Measurements from ENCODE around the gene EMP1.

Gene EMP1

GRCh38 chr12:13208533-13209435 is 12.3 kb downstream of the EMP1 start:
- no peak overlapping the region for H3K27ac ChIP-seq

DNA sequence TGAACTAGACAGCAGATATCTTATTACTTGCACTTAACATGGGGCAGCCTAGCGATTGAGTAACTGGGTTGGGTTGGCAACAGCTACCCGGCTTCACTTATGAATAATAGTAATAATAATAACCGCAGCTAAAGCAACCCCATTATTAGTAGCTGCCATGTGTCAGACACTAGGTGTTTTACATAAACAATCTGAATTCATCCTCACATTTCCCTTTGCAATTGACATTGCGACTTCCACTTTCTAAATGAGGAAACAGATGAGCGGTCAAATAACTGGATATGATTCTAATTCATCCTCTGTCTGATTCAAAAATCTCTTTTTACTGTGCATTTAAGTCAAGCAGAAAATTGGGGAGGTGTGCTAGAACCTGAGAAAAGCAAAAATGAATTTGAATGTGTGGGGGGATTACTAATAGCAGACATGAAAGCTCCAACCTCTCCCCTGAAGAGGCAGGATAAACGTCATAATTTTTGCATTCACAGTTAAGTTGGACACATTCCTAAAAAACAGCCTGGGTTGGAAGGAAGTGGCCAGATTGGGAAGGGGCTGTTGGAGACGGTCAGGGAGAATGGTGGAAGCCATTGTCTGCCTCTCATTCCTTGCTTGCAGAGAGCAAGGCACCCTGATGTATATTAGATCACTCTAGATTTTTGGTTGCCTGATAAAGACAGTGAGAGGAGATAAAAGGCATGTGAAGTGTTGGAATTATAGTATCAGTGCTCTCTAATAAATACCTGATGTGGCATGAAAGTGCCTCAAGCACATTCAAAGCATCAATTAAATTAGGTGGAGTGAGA is 13.1 kb downstream of the EMP1 start:
- H3K27ac ChIP-seq = no peak overlapping the region
- TF ChIP-seq CTCF (conservative IDR thresholded peaks at IDR 0.05) = no peak

More at GRCh38 chr12:13208533-13209435, 12.3 kb downstream of the EMP1 start:
- peak; percentile 84 for TF ChIP-seq CTCF (conservative IDR thresholded peaks at IDR 0.05)

DNA sequence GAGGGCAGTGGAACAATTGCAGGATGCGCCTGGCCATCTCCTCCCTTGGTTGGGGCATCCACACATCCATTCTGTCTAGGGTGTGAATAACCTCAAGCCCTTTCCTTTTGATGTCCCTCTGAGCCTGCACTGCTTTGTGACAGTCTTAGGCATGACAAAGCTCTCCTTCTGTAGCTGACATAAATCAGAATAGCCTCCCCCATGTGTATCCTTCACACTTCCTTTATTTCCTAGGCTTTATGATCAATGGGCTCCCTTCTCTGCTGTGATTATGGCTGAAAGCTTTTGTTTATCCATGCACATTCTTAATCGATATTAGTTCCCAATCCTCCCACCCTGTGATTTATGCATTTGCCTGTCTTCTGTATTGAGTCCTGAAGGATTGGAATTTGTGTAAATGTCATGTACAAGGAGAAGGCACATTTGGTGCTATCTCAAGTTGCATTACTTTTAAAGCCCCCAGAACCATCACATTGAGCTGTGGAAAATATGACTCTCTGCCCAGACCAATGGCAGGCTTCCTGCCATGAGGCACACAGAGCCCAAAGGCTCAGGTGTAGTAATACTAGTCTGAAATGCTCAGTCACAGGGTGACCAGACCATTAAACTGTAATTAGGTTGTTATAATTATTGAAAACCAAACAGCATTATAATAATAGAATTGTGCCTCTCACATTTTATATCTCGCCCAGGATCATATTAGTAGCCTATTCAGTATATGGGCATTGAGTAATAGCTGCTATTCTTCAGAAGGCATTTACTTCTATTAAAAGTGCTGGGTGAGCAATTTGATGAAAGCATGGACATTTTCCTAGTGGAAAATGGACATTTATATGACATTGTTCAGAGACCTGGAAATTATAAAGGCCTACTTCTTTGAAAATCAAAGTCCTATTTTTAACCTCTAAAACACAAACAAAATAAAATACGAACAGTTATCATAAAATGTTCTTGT is 14.0 kb downstream of the EMP1 start:
- no peak overlapping the region for H3K27ac ChIP-seq
- no peak for TF ChIP-seq CTCF (conservative IDR thresholded peaks at IDR 0.05)

DNA sequence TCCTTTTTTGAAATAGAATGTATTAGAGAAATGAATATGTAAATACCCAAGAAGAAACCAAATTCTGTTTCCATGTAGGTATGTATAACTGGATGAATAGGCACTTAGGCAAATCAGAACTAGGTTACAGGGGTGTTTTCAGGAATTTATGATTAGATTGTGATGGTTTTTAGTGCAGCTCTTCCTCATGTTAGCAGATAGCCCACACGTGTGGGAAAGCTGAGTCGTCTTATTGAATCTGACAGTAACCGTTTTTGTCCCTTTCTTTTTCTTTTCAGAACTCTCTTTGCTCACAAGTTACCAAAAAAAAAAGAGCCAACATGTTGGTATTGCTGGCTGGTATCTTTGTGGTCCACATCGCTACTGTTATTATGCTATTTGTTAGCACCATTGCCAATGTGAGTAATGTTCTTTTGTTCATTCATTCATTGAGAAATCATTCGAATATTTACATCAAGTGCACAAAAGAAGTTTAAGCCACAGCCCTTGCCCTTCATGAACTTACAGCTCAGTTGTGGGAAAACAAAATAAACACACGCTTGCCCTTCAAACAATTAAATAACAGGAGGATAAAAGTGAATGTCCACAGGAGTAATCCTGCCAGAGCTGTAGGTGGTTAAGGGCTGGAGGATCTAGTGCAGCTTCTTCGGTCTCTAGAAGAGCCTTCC is 14.8 kb downstream of the EMP1 start:
- H3K27ac ChIP-seq = peak overlapping the region; percentile 13; the same call in 1 of the 2 replicates
- TF ChIP-seq CTCF (conservative IDR thresholded peaks at IDR 0.05) = no peak

GRCh38 chr12:13211859-13212664 is 15.5 kb downstream of the EMP1 start:
- TF ChIP-seq CTCF (conservative IDR thresholded peaks at IDR 0.05) = peak; percentile 92
- H3K27ac ChIP-seq = peak overlapping the region; percentile 13; the same call in 1 of the 2 replicates

- no peak for TF ChIP-seq CTCF (conservative IDR thresholded peaks at IDR 0.05)
- H3K27ac ChIP-seq = no peak overlapping the region
Observed at GRCh38 chr12:13215056-13215455, 18.5 kb downstream of the EMP1 start.
